ENCODE data around the gene SPDYE4.

- TF ChIP-seq EZH2 (IDR thresholded peaks at IDR 0.05) (no peak), POLR2AphosphoS5 (IDR thresholded peaks at IDR 0.05; ENCODE audit: borderline replicate concordance, low read depth, low read length) (no peak)
These were observed 23.4 kb upstream of the SPDYE4 start for GRCh38 chr17:8781776-8782175.
